Testis (tissue), 2 donors: ENCODE measurements around the gene OR5A1.

Experiments used
- CTCF ChIP-seq, 3 experiments: fragments of 450-650 bp in 2 of 3; fragments of 200-600 bp in 1 of 3; sonication (generic) in 1 of 3; IDR thresholded peaks; one replicate each; pipeline ENCODE4 v1.5.1; 2016 to 2019; ENCODE audit warnings: antibody characterized with exemption in 3 of 3, mild to moderate bottlenecking in 2 of 3, moderate library complexity in 1 of 3
- POLR2A ChIP-seq: fragments of 450-650 bp; IDR thresholded peaks from one replicate; pipeline ENCODE4 v1.6.1; 2017; ENCODE audit warnings: antibody characterized with exemption, mild to moderate bottlenecking, moderate library complexity

GRCh38 chr11:59463190-59463641 lies 26.9 kb downstream of the OR5A1 start:
- no peak for TF ChIP-seq CTCF (IDR thresholded peaks at IDR 0.05)
- TF ChIP-seq POLR2A: no peak
